ENCODE results near the gene SPACA4. TPM values are rescaled to one million over a fixed set of nuclear protein-coding genes. Genes with fewer than 3 reads are reported as not detected.

SPACA4 gene, protein sequence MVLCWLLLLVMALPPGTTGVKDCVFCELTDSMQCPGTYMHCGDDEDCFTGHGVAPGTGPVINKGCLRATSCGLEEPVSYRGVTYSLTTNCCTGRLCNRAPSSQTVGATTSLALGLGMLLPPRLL
- total RNA-seq (2011; cell fraction: chromatin; rRNA removed; ENCODE audit: low replicate concordance) = not detected in 2 replicates
- total RNA-seq (2011; cell fraction: nucleolus; rRNA removed) = not detected in 2 replicates
- total RNA-seq (2011; cell fraction: nucleoplasm; rRNA removed) = not detected in 2 replicates
- total RNA-seq (2014; rRNA removed) = not detected in 2 replicates
- not detected in 2 replicates for total RNA-seq (2014; rRNA removed; fragmentation: Illumina TruSeq; extraction: Trizol)
- total RNA-seq (2015; rRNA removed; fragmentation: Illumina TruSeq; extraction: Trizol) = not detected in 2 replicates
- not detected in 2 replicates for total RNA-seq (2021)
- not detected in 2 replicates for polyA plus RNA-seq (2011; rRNA removed)
- polyA plus RNA-seq (2011; cell fraction: cytosol; rRNA removed) = 0.09 TPM in 1 of 2 replicates, not detected in the other
- not detected in 2 replicates for polyA plus RNA-seq (2011; cell fraction: nucleus; rRNA removed)
- polyA plus RNA-seq (2012) = not detected in 2 replicates
- polyA plus RNA-seq (2014; fragmentation: Illumina TruSeq; extraction: Trizol) = not detected in 2 replicates
- not detected for polyA plus RNA-seq (2014; fragmentation: Nextera tagmentation; extraction: Ambion mirVana)
- not detected in 2 replicates for polyA plus RNA-seq (2014; rRNA removed)
- not detected in 2 replicates for polyA minus RNA-seq (2011; rRNA and poly(A)+ RNA removed)
- not detected in 2 replicates for polyA minus RNA-seq (2011; cell fraction: cytosol; rRNA and poly(A)+ RNA removed)
- not detected in 2 replicates for polyA minus RNA-seq (2011; cell fraction: nucleus; rRNA and poly(A)+ RNA removed)
- not detected for Bru-seq, nascent RNA
- BruChase-seq, experiment 1, labeled RNA remaining after a 2-hour chase = not detected
- BruChase-seq, experiment 2, labeled RNA remaining after a 6-hour chase = not detected
- long read RNA-seq, experiment 1 = 0 reads
- long read RNA-seq, experiment 2 = 0 reads
- long read RNA-seq, experiment 3 = 0 reads

DNA sequence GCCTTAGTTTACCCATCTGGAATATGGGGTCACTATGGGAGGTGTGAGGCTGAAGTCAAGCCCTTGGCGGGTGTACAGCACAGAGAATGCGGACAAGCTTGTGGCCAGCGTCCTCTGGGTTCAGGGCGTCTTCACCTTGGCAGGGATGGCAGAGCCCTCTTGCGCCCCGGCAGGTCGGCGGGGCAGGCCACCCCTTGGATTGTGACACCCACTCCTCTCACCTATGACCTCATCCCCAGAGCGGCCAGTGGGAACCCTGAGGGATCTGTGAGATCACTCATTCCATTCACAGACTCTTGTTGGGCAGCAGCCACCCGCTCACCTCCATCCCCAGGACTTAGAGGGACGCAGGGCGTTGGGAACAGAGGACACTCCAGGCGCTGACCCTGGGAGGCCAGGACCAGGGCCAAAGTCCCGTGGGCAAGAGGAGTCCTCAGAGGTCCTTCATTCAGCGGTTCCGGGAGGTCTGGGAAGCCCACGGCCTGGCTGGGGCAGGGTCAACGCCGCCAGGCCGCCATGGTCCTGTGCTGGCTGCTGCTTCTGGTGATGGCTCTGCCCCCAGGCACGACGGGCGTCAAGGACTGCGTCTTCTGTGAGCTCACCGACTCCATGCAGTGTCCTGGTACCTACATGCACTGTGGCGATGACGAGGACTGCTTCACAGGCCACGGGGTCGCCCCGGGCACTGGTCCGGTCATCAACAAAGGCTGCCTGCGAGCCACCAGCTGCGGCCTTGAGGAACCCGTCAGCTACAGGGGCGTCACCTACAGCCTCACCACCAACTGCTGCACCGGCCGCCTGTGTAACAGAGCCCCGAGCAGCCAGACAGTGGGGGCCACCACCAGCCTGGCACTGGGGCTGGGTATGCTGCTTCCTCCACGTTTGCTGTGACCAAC, at the start of gene SPACA4:
TSS of gene SPACA4 (plus strand) at position 280 of the 896 bp plus-strand sequence. CDS start at position 517, 237 bp downstream.
- WGBS (ENCODE audit: insufficient coverage, low coverage, missing lambda C conversion rate) = 52% methylated on average over 37 of the region's 39 CpGs
- Histone ChIP-seq H3K27me3 (ENCODE audit: control insufficient read depth in 2 of 2, insufficient read depth in 2 of 2, low read length in 2 of 2) (no peaks in the 10 kb centered on the region), H3K27ac (ENCODE audit: extremely low read depth, low read depth, low read length) (no peak within 1 kb of the TSS), H3K9ac (ENCODE audit: insufficient read depth in 1 of 2, low read depth in 2 of 2, low read length in 2 of 2) (peak within 1 kb of the TSS in 1 of 2 experiments; percentile 42; a peak in 2 of 4 replicates), H3K4me2 (ENCODE audit: insufficient read depth, low read length) (no peak within 1 kb of the TSS), H3K4me1 (replicated peaks in 1 of 2; ENCODE audit: control insufficient read depth in 2 of 2, insufficient read depth in 2 of 2, low read length in 2 of 2) (peaks cover 0 to 31% of the 10 kb centered on the region in 2 experiments; a peak in 2 of 5 replicates), H3K9me3 (replicated peaks; ENCODE audit: control insufficient read depth, insufficient read depth, low read depth, low read length) (no peaks in the 10 kb centered on the region), H3K79me2 (ENCODE audit: control insufficient read depth, insufficient read depth, low read length) (no peaks in the 10 kb centered on the region), H3K36me3 (ENCODE audit: control insufficient read depth, insufficient read depth, low read length) (no peaks in the 10 kb centered on the region), H2AFZ (ENCODE audit: low read depth, low read length) (no peak within 1 kb of the TSS), H3K4me3 (no peak within 1 kb of the TSS), H4K20me1 (replicated peaks; ENCODE audit: control insufficient read depth, insufficient read depth, low read length) (no peaks in the 10 kb centered on the region; the same call in 1 of the 2 replicates), H3K9me1 (ENCODE audit: control insufficient read depth, insufficient read depth, low read length) (no peaks in the 10 kb centered on the region)
- TF ChIP-seq SP2 (IDR thresholded peaks at IDR 0.05; ENCODE audit: extremely low read depth, low read depth, low read length, poor library complexity, severe bottlenecking) = no peak
- peak; percentile 16 for TF ChIP-seq RBM25 (IDR thresholded peaks at IDR 0.05; ENCODE audit: low read depth, low read length, severe bottlenecking)
- TF ChIP-seq, protein P1, sequence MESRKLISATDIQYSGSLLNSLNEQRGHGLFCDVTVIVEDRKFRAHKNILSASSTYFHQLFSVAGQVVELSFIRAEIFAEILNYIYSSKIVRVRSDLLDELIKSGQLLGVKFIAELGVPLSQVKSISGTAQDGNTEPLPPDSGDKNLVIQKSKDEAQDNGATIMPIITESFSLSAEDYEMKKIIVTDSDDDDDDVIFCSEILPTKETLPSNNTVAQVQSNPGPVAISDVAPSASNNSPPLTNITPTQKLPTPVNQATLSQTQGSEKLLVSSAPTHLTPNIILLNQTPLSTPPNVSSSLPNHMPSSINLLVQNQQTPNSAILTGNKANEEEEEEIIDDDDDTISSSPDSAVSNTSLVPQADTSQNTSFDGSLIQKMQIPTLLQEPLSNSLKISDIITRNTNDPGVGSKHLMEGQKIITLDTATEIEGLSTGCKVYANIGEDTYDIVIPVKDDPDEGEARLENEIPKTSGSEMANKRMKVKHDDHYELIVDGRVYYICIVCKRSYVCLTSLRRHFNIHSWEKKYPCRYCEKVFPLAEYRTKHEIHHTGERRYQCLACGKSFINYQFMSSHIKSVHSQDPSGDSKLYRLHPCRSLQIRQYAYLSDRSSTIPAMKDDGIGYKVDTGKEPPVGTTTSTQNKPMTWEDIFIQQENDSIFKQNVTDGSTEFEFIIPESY (CRISPR knock-in tag; IDR thresholded peaks at IDR 0.05) = 0 out of 2 replicates have a peak, but pooled peaks have one; percentile 26
- no peak for TF ChIP-seq EZH2 (IDR thresholded peaks at IDR 0.05; ENCODE audit: borderline replicate concordance, low read depth, low read length)
- intact Hi-C loops (cut with micrococcal nuclease) = no loop called here
- in situ Hi-C loops (cut with MboI) = no loop called here
- no TSS peak for BruUV-seq (replicated peaks)
- DNase-seq (ENCODE audit: extremely low read depth in 1 of 4, low spot score in 3 of 4) = no peak
- ChIA-PET CTCF (ENCODE audit: low intra/inter-chr PET ratio) (no interaction called here), POLR2A (interaction anchor here (0.6 to 6.1 kb wide), 3 partner anchors 11 to 27 kb away, joined by 3 to 85 read pairs (median 8); partner anchors contain the start of genes RPL18 and SPHK2)
- FAIRE-seq = no peak
- ATAC-seq = no peak
